Large intestine (tissue), 3 donors: ENCODE measurements around the gene SCNN1B. TPM values are rescaled to one million over a fixed set of nuclear protein-coding genes. Genes with fewer than 3 reads are reported as not detected.
"Not testable (repeated sequence)": the region's sequence is repeated elsewhere in the genome, so short reads cannot be mapped to it uniquely, and the experiment has no call there.

ENCODE experiments used
- DNase-seq, 2 donors: peaks; one replicate each; pipeline versions ENCODE4 v3.0.0 to v3.0.0-alpha.2; 2013
- H3K27ac ChIP-seq: one replicate; pipeline ENCODE4 v1.5.1; 2013; ENCODE audit warnings: low read length
- H3K27me3 ChIP-seq: 2 replicates; pipeline ENCODE4 v1.6.1; 2013; ENCODE audit warnings: low read length; ENCODE audit not compliant: control insufficient read depth, insufficient read depth
- H3K36me3 ChIP-seq: 2 replicates; pipeline ENCODE4 v1.6.1; 2013; ENCODE audit warnings: low read length; ENCODE audit not compliant: control insufficient read depth, insufficient read depth
- H3K4me1 ChIP-seq: one replicate; pipeline ENCODE4 v1.6.1; 2013; ENCODE audit warnings: low read length; ENCODE audit not compliant: control insufficient read depth, insufficient read depth
- H3K4me3 ChIP-seq: one replicate; pipeline ENCODE4 v1.5.1; 2013; ENCODE audit warnings: low read length
- H3K9me3 ChIP-seq: one replicate; pipeline ENCODE4 v1.6.1; 2013; ENCODE audit warnings: mild to moderate bottlenecking, low read depth, low read length, moderate library complexity; ENCODE audit not compliant: control insufficient read depth
- WGBS: methylation state at CpG from one replicate; pipeline ENCODE4 v1.1.5; 2013; ENCODE audit warnings: low lambda C conversion rate; ENCODE audit not compliant: insufficient coverage; 5-methylcytosine and 5-hydroxymethylcytosine counted together
- polyA plus RNA-seq: library from polyadenylated mRNA; unstranded; fragments of 120-200 nt; gene quantifications from one replicate; pipeline ENCODE4 v1.2.1, GENCODE V29; 2013

SCNN1B gene
- polyA plus RNA-seq, 1 donor: 0.13 TPM

- H3K4me1 ChIP-seq: no peaks in the 10 kb centered on the region
- H3K4me3 ChIP-seq: no peak overlapping the region
- no peak for DNase-seq
- no peaks in the 10 kb centered on the region for H3K9me3 ChIP-seq
- H3K27ac ChIP-seq: no peak overlapping the region
- H3K27me3 ChIP-seq: no peaks in the 10 kb centered on the region
- no peaks in the 10 kb centered on the region for H3K36me3 ChIP-seq
- 78% methylated on average over 1 of the region's 3 CpGs for WGBS
Observed at GRCh38 chr16:23288209-23288608, 13.9 kb upstream of the SCNN1B start.

DNA sequence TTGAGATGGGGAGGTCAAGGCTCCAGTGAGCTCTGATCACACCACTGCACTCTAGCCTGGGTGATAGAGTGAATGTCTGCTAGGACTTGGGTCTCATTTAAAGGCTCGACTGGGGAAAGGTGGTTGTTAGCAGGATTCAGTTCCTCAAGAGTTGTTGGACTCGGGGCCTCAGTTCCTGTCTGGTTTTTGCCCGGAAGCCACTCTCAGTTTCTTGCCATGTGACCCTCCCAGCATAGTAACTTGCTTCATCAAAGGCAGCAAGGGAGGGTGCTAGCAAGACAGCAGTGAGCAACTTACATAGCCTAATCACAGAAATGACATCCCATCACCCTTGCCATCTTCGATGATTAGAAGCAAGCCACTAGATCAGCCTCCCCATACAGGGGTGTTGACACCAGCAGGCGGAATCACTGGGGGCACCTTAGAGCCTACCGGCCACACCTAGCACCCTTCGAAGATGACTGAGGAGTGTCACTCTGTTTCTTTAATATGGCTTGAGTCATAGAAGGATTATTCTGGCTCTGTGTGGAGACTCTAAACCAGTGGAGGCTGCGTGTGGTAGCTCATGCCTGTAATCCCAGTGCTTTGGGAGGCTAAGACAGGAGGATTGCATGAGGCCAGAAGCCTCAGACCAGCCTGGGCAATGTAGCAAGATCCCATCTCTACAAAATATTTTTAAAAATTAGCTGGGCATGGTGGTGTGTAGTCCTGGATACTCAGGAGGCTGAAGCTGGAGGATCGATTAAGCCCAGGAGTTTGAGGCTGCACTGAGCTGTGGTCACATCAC, 13.2 kb upstream of the SCNN1B start:
- H3K36me3 ChIP-seq: no peaks in the 10 kb centered on the region
- no peaks in the 10 kb centered on the region for H3K9me3 ChIP-seq
- H3K4me1 ChIP-seq: no peaks in the 10 kb centered on the region
- no peak for DNase-seq
- H3K27ac ChIP-seq: no peak overlapping the region
- no CpG with 5 or more reads among the region's 9 CpGs for WGBS
- no peaks in the 10 kb centered on the region for H3K27me3 ChIP-seq
- H3K4me3 ChIP-seq: no peak overlapping the region

GRCh38 chr16:23290189-23291062, 11.7 kb upstream of the SCNN1B start:
- H3K36me3 ChIP-seq: no peaks in the 10 kb centered on the region
- WGBS: 68% methylated on average over 2 of the region's 12 CpGs
- no peaks in the 10 kb centered on the region for H3K9me3 ChIP-seq
- no peak overlapping the region for H3K4me3 ChIP-seq
- no peak overlapping the region for H3K27ac ChIP-seq
- DNase-seq: no peak
- H3K27me3 ChIP-seq: no peaks in the 10 kb centered on the region
- H3K4me1 ChIP-seq: no peaks in the 10 kb centered on the region

- Histone ChIP-seq H3K27me3 (no peaks in the 10 kb centered on the region), H3K27ac (no peak overlapping the region), H3K4me3 (no peak overlapping the region), H3K36me3 (no peaks in the 10 kb centered on the region), H3K9me3 (no peaks in the 10 kb centered on the region), H3K4me1 (no peaks in the 10 kb centered on the region)
- DNase-seq: no peak
- 86% methylated on average over 1 of the region's 6 CpGs for WGBS
Observed at GRCh38 chr16:23293016-23293415, 9.1 kb upstream of the SCNN1B start.

GRCh38 chr16:23294260-23294659, 7.8 kb upstream of the SCNN1B start:
- H3K36me3 ChIP-seq: no peaks in the 10 kb centered on the region
- H3K27me3 ChIP-seq: no peaks in the 10 kb centered on the region
- H3K9me3 ChIP-seq: no peaks in the 10 kb centered on the region
- no peak for DNase-seq
- no peaks in the 10 kb centered on the region for H3K4me1 ChIP-seq
- no peak overlapping the region for H3K4me3 ChIP-seq
- no peak overlapping the region for H3K27ac ChIP-seq
- WGBS: no CpG with 5 or more reads among the region's 2 CpGs

- no peak overlapping the region for H3K27ac ChIP-seq
- no peaks in the 10 kb centered on the region for H3K9me3 ChIP-seq
- no peaks in the 10 kb centered on the region for H3K4me1 ChIP-seq
- no peak overlapping the region for H3K4me3 ChIP-seq
- no peak for DNase-seq
- H3K27me3 ChIP-seq: peaks cover 16% of the 10 kb centered on the region
- H3K36me3 ChIP-seq: no peaks in the 10 kb centered on the region
- 86% methylated on average over 1 of the region's 3 CpGs for WGBS
Observed at GRCh38 chr16:23296994-23297393, 5.1 kb upstream of the SCNN1B start.

DNA sequence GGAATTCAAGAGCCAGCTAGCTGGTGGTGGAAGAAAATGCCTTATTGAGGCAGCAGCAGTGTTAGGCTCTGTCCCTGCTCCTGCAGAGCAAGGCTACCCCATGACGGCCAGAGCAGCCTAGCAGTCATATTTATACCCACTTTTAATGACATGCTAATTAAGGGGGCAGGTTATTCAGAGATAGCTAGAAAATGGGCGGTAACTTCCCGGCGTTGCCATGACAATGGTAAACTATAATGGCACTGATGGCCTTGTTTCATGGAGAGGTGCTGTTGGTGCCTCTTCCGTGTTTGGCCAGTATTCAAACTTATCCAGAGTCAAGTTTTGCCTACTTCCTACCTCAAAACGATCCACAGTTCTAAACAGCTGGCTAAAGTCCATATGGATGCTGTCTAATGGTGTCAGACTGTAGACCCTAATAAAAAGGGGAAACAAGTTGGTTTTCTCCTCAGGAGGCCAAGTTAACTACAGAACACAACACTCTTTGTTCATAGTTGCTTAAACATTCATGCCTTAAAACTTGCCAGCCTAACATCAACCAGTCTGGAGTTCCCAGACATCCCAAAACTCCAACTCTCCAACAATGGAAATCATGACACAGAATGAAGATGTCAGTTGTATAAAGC, 3.7 kb upstream of the SCNN1B start:
- H3K27ac ChIP-seq: no peak overlapping the region
- H3K4me1 ChIP-seq: no peaks in the 10 kb centered on the region
- no peak for DNase-seq
- H3K27me3 ChIP-seq: peaks cover 29% of the 10 kb centered on the region
- no peak overlapping the region for H3K4me3 ChIP-seq
- H3K36me3 ChIP-seq: no peaks in the 10 kb centered on the region
- no peaks in the 10 kb centered on the region for H3K9me3 ChIP-seq
- no CpG with 5 or more reads among the region's 6 CpGs for WGBS

DNA sequence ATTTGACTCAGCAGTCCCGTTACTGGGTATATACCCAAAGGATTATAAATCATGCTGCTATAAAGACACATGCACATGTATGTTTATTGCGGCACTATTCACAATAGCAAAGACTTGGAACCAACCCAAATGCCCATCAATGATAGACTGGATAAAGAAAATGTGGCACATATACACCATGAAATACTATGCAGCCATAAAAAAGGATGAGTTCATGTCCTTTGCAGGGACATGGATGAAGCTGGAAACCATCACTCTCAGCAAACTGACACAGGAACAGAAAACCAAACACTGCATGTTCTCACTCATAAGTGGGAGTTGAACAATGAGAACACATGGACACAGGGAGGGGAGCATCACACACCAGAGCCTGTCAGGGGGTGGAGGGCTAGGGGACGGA, 2.3 kb upstream of the SCNN1B start:
- not testable (repeated sequence) for H3K4me1 ChIP-seq, H3K4me3 ChIP-seq, H3K36me3 ChIP-seq, H3K9me3 ChIP-seq, DNase-seq, H3K27ac ChIP-seq
- no CpG with 5 or more reads among the region's 3 CpGs for WGBS
- H3K27me3 ChIP-seq: peaks cover 35% of the 10 kb centered on the region

GRCh38 chr16:23301251-23302044, 654 bp upstream of the SCNN1B start:
- WGBS: 49% methylated on average over 3 of the region's 18 CpGs
- no peaks in the 10 kb centered on the region for H3K9me3 ChIP-seq
- no peak for DNase-seq
- H3K27me3 ChIP-seq: peaks cover 35% of the 10 kb centered on the region
- H3K4me1 ChIP-seq: no peaks in the 10 kb centered on the region
- no peak overlapping the region for H3K27ac ChIP-seq
- H3K36me3 ChIP-seq: no peaks in the 10 kb centered on the region
- no peak overlapping the region for H3K4me3 ChIP-seq

- peaks cover 35% of the 10 kb centered on the region for H3K27me3 ChIP-seq
- no peak overlapping the region for H3K27ac ChIP-seq
- WGBS: no CpG with 5 or more reads among the region's 7 CpGs
- H3K36me3 ChIP-seq: no peaks in the 10 kb centered on the region
- no peaks in the 10 kb centered on the region for H3K4me1 ChIP-seq
- H3K4me3 ChIP-seq: no peak overlapping the region
- DNase-seq: no peak
- H3K9me3 ChIP-seq: no peaks in the 10 kb centered on the region
Observed at GRCh38 chr16:23303685-23304084, 1.6 kb downstream of the SCNN1B start.
